ENCODE measurements around the gene NHSL1.

GRCh38 chr6:138509371-138509770 lies 10.1 kb upstream of the NHSL1 start:
- TF ChIP-seq CTCF (IDR thresholded peaks at IDR 0.05) (peak; percentile 70 to 80 (median 72)), POLR2A (IDR thresholded peaks at IDR 0.05) (no peak)

Measured in right lobe of liver (tissue), 4 donors.